GM12891 (cell line): Measurements from ENCODE around the gene ATRNL1.

Experiments used
- DNase-seq: peaks from one replicate; pipeline ENCODE4 v3.0.0; 2011; ENCODE audit warnings: low spot score; ENCODE audit not compliant: insufficient read length
- FAIRE-seq: peaks from 2 replicates; lab custom pipeline; 2011; peaks lifted over from hg19 to GRCh38; lab: Jason Lieb, UNC
- PAX5 ChIP-seq: IDR thresholded peaks from 2 replicates; pipeline ENCODE4 v1.6.1; 2011; ENCODE audit warnings: low read length, moderate library complexity, mild to moderate bottlenecking; ENCODE audit not compliant: insufficient read depth, severe bottlenecking
- POLR2A ChIP-seq: IDR thresholded peaks from 2 replicates; pipeline ENCODE4 v1.6.1; 2011; ENCODE audit warnings: low read depth, low read length, control low read depth
- POLR2AphosphoS5 ChIP-seq: IDR thresholded peaks from 2 replicates; pipeline ENCODE4 v1.6.1; 2011; ENCODE audit warnings: low read depth, low read length, control low read depth
- POU2F2 ChIP-seq: IDR thresholded peaks from 2 replicates; pipeline ENCODE4 v1.6.1; 2011; ENCODE audit warnings: low read depth, mild to moderate bottlenecking, control low read depth, low read length, moderate library complexity
- SPI1 ChIP-seq: IDR thresholded peaks from 2 replicates; pipeline ENCODE4 v1.6.1; 2011; ENCODE audit warnings: low read depth, low read length, control low read depth
- TAF1 ChIP-seq: IDR thresholded peaks from 2 replicates; pipeline ENCODE4 v1.6.1; 2011; ENCODE audit warnings: low read depth, low read length, control low read depth

The ATRNL1 gene

DNA sequence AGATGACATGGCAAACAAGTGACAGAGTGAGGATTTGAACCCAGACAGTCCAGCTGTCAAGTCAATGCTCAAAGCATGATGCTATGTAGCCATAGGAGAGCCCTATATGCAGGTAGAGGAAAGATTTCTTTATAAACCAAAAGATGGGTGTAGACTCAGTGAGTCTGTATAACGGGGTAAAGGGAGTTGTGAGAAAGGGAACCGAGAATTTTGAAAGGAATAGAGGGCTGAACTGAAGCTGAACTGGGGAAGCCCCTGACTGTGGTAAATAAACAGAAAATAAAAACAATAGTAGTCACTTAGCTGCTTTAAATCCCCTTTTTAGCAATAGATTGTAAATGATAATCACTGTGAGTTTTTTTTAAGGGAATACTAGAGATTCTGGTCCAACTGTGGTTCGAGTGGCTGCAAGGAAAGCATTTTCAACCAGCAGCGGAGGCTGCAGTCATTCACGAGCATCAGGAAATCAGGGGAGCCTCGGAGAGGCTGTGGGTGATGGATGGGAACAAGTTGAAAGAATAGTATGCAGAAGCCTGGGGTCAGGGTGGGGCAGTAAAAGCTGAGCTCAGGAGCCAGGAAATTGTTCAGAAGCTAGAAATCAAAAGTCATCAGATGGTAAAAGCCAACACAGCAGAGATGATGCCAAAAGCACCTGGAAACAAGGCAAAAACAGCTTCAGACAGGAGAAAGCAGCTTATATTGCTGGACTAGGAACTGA, 786.4 kb downstream of the ATRNL1 start:
- peak; percentile 84 for TF ChIP-seq SPI1
- TF ChIP-seq POLR2AphosphoS5: no peak
- no peak for TF ChIP-seq POLR2A
- TF ChIP-seq POU2F2: no peak
- TF ChIP-seq TAF1: no peak
- TF ChIP-seq PAX5: no peak
- FAIRE-seq: no peak
- DNase-seq: peak; percentile 7

- FAIRE-seq (no peak), DNase-seq (no peak)
- TF ChIP-seq POLR2A (no peak), POLR2AphosphoS5 (no peak), SPI1 (no peak), POU2F2 (no peak), PAX5 (no peak), TAF1 (no peak)
These were observed 788.9 kb downstream of the ATRNL1 start for GRCh38 chr10:115882021-115882420.

DNA sequence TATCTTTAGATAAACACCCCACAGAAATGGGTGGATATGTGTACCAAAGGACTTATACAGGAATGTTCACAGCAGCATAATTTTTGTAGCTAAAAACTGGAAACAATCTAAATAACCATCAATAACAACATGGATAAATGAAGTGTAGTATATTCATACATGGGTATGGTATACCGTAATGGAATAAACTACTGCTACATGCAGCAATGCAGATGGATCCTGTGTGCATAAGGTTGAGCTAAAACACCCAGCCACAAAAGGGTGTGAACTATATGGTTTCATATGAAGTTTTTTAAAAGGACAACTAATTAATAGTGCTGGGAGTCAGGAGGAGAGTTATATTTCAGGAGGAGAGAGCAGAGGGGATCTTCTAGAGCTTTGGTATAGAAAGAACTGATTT, 790.2 kb downstream of the ATRNL1 start:
- DNase-seq: no peak
- TF ChIP-seq SPI1: no peak
- no peak for TF ChIP-seq POLR2A
- no peak for TF ChIP-seq POLR2AphosphoS5
- TF ChIP-seq PAX5: no peak
- no peak for TF ChIP-seq TAF1
- no peak for TF ChIP-seq POU2F2
- no peak for FAIRE-seq

DNA sequence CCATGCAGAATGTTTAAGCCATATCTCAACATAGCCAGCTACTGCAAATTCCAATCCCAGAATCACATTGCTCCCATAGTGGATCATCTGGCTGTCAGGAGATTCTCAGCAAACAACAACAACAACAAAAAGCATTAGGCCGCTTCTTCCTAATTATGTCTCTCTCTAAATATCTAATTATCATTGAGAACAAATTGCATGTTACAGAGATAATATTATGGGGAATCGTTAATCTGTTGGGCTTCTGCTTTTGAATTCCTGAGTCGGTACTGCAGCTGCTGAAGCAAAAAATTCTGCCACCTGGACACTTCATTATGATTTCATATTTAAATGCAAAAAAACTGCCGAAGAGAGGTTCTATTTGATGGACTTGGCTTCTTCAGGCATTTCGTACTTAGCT, 791.2 kb downstream of the ATRNL1 start:
- FAIRE-seq (no peak), DNase-seq (no peak)
- no peak for TF ChIP-seq POLR2A
- TF ChIP-seq POLR2AphosphoS5: no peak
- TF ChIP-seq TAF1: no peak
- TF ChIP-seq SPI1: no peak
- TF ChIP-seq PAX5: no peak
- no peak for TF ChIP-seq POU2F2

- TF ChIP-seq POLR2A (no peak), POU2F2 (no peak), SPI1 (no peak)
- FAIRE-seq (no peak), DNase-seq (no peak)
These were observed 802.0 kb downstream of the ATRNL1 start for GRCh38 chr10:115895166-115895565.

DNA sequence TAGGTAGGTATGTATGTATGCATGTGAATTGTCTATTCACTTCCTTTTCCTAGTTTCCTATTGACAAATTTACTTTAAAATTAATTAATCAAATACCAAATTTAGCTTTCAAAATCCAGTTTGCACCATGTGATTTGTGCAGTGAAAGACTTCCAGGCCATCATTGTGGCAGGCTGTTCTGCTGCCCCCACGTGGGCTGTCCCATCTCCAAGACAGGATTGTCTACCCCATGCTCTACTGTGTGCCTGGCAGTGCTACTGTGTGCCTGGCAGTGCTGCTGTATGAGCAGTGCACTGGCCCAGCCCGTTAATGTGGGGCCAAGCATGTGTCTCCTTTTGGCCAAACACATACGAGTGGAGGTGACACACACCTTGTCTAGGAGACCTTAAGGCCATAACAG, 805.1 kb downstream of the ATRNL1 start:
- DNase-seq: no peak
- TF ChIP-seq SPI1 (no peak), TAF1 (no peak), POU2F2 (no peak)
- no peak for FAIRE-seq

DNA sequence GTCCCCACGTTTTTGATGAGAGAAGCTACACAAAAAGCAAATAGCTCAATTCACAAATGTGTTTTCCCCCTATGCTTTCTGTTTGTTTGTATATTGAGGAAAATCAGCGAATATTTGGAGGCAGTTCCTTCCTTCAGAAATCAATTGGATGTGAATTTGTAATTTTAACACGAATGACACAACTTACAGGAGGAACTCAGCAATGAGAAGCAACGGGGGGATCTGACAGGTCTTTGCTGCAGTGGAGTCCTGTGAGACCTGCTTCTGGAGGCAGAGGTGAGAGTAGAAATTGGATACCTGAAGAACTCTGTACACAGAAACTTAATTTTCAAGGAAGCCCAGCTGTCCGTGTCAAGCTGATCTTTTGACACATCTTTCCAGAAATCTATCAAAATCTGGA, 809.4 kb downstream of the ATRNL1 start:
- FAIRE-seq (no peak), DNase-seq (no peak)
- TF ChIP-seq POLR2AphosphoS5 (no peak), TAF1 (no peak), SPI1 (no peak), POU2F2 (no peak), POLR2A (no peak), PAX5 (no peak)

- no peak for TF ChIP-seq POLR2AphosphoS5
- no peak for TF ChIP-seq POLR2A
- TF ChIP-seq TAF1: no peak
- TF ChIP-seq PAX5: no peak
- TF ChIP-seq SPI1: no peak
- no peak for TF ChIP-seq POU2F2
- FAIRE-seq (no peak), DNase-seq (no peak)
These were observed 810.0 kb downstream of the ATRNL1 start for GRCh38 chr10:115903207-115903606.

GRCh38 chr10:115903845-115904244, 810.7 kb downstream of the ATRNL1 start:
- TF ChIP-seq TAF1: no peak
- TF ChIP-seq SPI1: no peak
- no peak for TF ChIP-seq PAX5
- TF ChIP-seq POU2F2: no peak
- TF ChIP-seq POLR2AphosphoS5: no peak
- TF ChIP-seq POLR2A: no peak
- no peak for FAIRE-seq

GRCh38 chr10:115909037-115909436, 815.9 kb downstream of the ATRNL1 start:
- no peak for DNase-seq
- no peak for FAIRE-seq
- TF ChIP-seq SPI1 (no peak), TAF1 (no peak), POU2F2 (no peak), PAX5 (no peak), POLR2AphosphoS5 (no peak), POLR2A (no peak)

More at GRCh38 chr10:115903845-115904244, 810.7 kb downstream of the ATRNL1 start:
- DNase-seq: no peak
